NCI-H1105 (cell line): ENCODE results near the gene ZCCHC24.

Experiments used
- DNase-seq: peaks from one replicate; lab custom pipeline; 2025; lab: John Stamatoyannopoulos, UW

Gene ZCCHC24

GRCh38 chr10:79445161-79445976, at the start of gene ZCCHC24:
ZCCHC24 (minus strand) TSS chr10:79445624; CDS start chr10:79445440, 184 bp downstream.
- DNase-seq: peak; percentile 81

GRCh38 chr10:79493806-79494205, 48.4 kb upstream of the ZCCHC24 start:
- no peak for DNase-seq

- no peak for DNase-seq
These were observed 47.4 kb upstream of the ZCCHC24 start for GRCh38 chr10:79492839-79493238.

- no peak for DNase-seq
These were observed 46.8 kb upstream of the ZCCHC24 start for GRCh38 chr10:79492256-79492655.

GRCh38 chr10:79491143-79491835, 45.9 kb upstream of the ZCCHC24 start:
- DNase-seq: no peak

- no peak for DNase-seq
These were observed 45.1 kb upstream of the ZCCHC24 start for GRCh38 chr10:79490400-79491142.

GRCh38 chr10:79488870-79489269, 43.4 kb upstream of the ZCCHC24 start:
- DNase-seq: no peak

- no peak for DNase-seq
These were observed 42.9 kb upstream of the ZCCHC24 start for GRCh38 chr10:79488336-79488735.

GRCh38 chr10:79487296-79488194, 42.1 kb upstream of the ZCCHC24 start:
- DNase-seq: no peak

- no peak for DNase-seq
These were observed 39.1 kb upstream of the ZCCHC24 start for GRCh38 chr10:79484476-79484875.

- no peak for DNase-seq
These were observed 38.5 kb upstream of the ZCCHC24 start for GRCh38 chr10:79483948-79484347.

- DNase-seq: no peak
These were observed 37.9 kb upstream of the ZCCHC24 start for GRCh38 chr10:79483299-79483698.

- no peak for DNase-seq
These were observed 37.3 kb upstream of the ZCCHC24 start for GRCh38 chr10:79482741-79483140.

GRCh38 chr10:79482304-79482703, 36.9 kb upstream of the ZCCHC24 start:
- no peak for DNase-seq

GRCh38 chr10:79479283-79479909, 34.0 kb upstream of the ZCCHC24 start:
- no peak for DNase-seq

- DNase-seq: no peak
These were observed 32.0 kb upstream of the ZCCHC24 start for GRCh38 chr10:79477456-79477855.

- no peak for DNase-seq
These were observed 31.2 kb upstream of the ZCCHC24 start for GRCh38 chr10:79476645-79477044.

GRCh38 chr10:79475877-79476276, 30.5 kb upstream of the ZCCHC24 start:
- DNase-seq: no peak

- DNase-seq: no peak
These were observed 29.8 kb upstream of the ZCCHC24 start for GRCh38 chr10:79475119-79475653.

- no peak for DNase-seq
These were observed 28.2 kb upstream of the ZCCHC24 start for GRCh38 chr10:79473496-79474095.
